H9 (cell line): ENCODE results near the gene TRABD2B. TPM values are rescaled to one million over a fixed set of nuclear protein-coding genes. Genes with fewer than 3 reads are reported as not detected.

ENCODE experiments used
- DNase-seq: peaks from one replicate; pipeline ENCODE4 v3.0.0-alpha.2; 2017
- H2AFZ ChIP-seq: one replicate; pipeline ENCODE4 v1.6.1; 2013; ENCODE audit warnings: mild to moderate bottlenecking, low read length, control low read depth, moderate library complexity
- H2AK5ac ChIP-seq: 2 replicates; pipeline ENCODE4 v1.6.1; 2013; ENCODE audit warnings: low read length, control low read depth, mixed read lengths; ENCODE audit not compliant: insufficient read length
- H2BK120ac ChIP-seq: one replicate; pipeline ENCODE4 v1.6.1; 2013; ENCODE audit warnings: low read depth, mild to moderate bottlenecking, low read length, control low read depth, inconsistent platforms; ENCODE audit not compliant: poor library complexity, severe bottlenecking
- H2BK12ac ChIP-seq: 2 replicates; pipeline ENCODE4 v1.6.1; 2013; ENCODE audit warnings: low read length, control low read depth, mixed read lengths, low read depth; ENCODE audit not compliant: insufficient read length
- H2BK15ac ChIP-seq: 2 replicates; pipeline ENCODE4 v1.6.1; 2013; ENCODE audit warnings: low read depth, low read length, control low read depth
- H2BK20ac ChIP-seq: one replicate; pipeline ENCODE4 v1.6.1; 2013; ENCODE audit warnings: low read depth, mild to moderate bottlenecking, low read length, control low read depth, inconsistent platforms; ENCODE audit not compliant: poor library complexity, severe bottlenecking
- H2BK5ac ChIP-seq: 2 replicates; pipeline ENCODE4 v1.6.1; 2013; ENCODE audit warnings: low read length, control low read depth, mixed read lengths; ENCODE audit not compliant: insufficient read length
- H3K14ac ChIP-seq: 2 replicates; pipeline ENCODE4 v1.6.1; 2013; ENCODE audit warnings: low read length, control low read depth; ENCODE audit not compliant: insufficient read depth
- H3K18ac ChIP-seq: 2 replicates; pipeline ENCODE4 v1.6.1; 2013; ENCODE audit warnings: low read depth, mild to moderate bottlenecking, mixed read lengths, low read length, control low read depth; ENCODE audit not compliant: insufficient read length
- H3K23ac ChIP-seq: 2 replicates; pipeline ENCODE4 v1.6.1; 2013; ENCODE audit warnings: low read length, control low read depth, mixed read lengths, low read depth; ENCODE audit not compliant: insufficient read length
- H3K23me2 ChIP-seq: 2 replicates; pipeline ENCODE4 v1.6.1; 2013; ENCODE audit warnings: low read depth, mild to moderate bottlenecking, mixed read lengths, low read length, control low read depth; ENCODE audit not compliant: insufficient read length, poor library complexity, severe bottlenecking
- H3K27ac ChIP-seq: 2 replicates; pipeline ENCODE4 v1.5.1; 2013; ENCODE audit warnings: low read length, control low read depth, mixed read lengths, low read depth; ENCODE audit not compliant: insufficient read length
- H3K27me3 ChIP-seq: 2 replicates; pipeline ENCODE4 v1.6.1; 2013; ENCODE audit warnings: low read length, control low read depth, inconsistent platforms; ENCODE audit not compliant: insufficient read depth
- H3K4ac ChIP-seq: 2 replicates; pipeline ENCODE4 v1.6.1; 2013; ENCODE audit warnings: low read depth, mild to moderate bottlenecking, control low read depth, inconsistent platforms, low read length, moderate library complexity
- H3K4me1 ChIP-seq: 2 replicates; pipeline ENCODE4 v1.6.1; 2013; ENCODE audit warnings: low read length, control low read depth, inconsistent platforms; ENCODE audit not compliant: insufficient read depth
- H3K4me2 ChIP-seq: 2 replicates; pipeline ENCODE4 v1.6.1; 2013; ENCODE audit warnings: low read length, control low read depth, mixed read lengths; ENCODE audit not compliant: insufficient read length, insufficient read depth
- H3K56ac ChIP-seq: 2 replicates; pipeline ENCODE4 v1.6.1; 2013; ENCODE audit warnings: low read depth, mild to moderate bottlenecking, mixed read lengths, low read length, control low read depth; ENCODE audit not compliant: insufficient read length
- H3K79me1 ChIP-seq: 2 replicates; pipeline ENCODE4 v1.6.1; 2013; ENCODE audit warnings: low read depth, mild to moderate bottlenecking, moderate library complexity, low read length, control low read depth, inconsistent platforms; ENCODE audit not compliant: insufficient read depth, poor library complexity, severe bottlenecking
- H3K79me2 ChIP-seq: 2 replicates; pipeline ENCODE4 v1.6.1; 2013; ENCODE audit warnings: low read length, control low read depth, inconsistent platforms; ENCODE audit not compliant: insufficient read depth
- H3K9ac ChIP-seq: 2 replicates; pipeline ENCODE4 v1.6.1; 2013; ENCODE audit warnings: low read length, control low read depth, mixed read lengths; ENCODE audit not compliant: insufficient read length; ENCODE audit errors: extremely low read depth
- H3K9me3 ChIP-seq: one replicate; pipeline ENCODE4 v1.6.1; 2013; ENCODE audit warnings: low read depth, low read length, inconsistent platforms; ENCODE audit not compliant: control insufficient read depth
- H3T11ph ChIP-seq: one replicate; pipeline ENCODE4 v1.6.1; 2013; ENCODE audit warnings: mild to moderate bottlenecking, low read length, control low read depth, inconsistent platforms
- H4K20me1 ChIP-seq: one replicate; pipeline ENCODE4 v1.6.1; 2013; ENCODE audit not compliant: control insufficient read depth, insufficient read length, insufficient read depth
- H4K5ac ChIP-seq: 2 replicates; pipeline ENCODE4 v1.6.1; 2013; ENCODE audit warnings: low read depth, mild to moderate bottlenecking, mixed read lengths, low read length, control low read depth; ENCODE audit not compliant: insufficient read length
- H4K8ac ChIP-seq: replicated peaks from 2 replicates; pipeline ENCODE4 v1.6.1; 2013; ENCODE audit warnings: low read length, control low read depth, mixed read lengths, low read depth; ENCODE audit not compliant: insufficient read length
- H4K91ac ChIP-seq: 2 replicates; pipeline ENCODE4 v1.6.1; 2013; ENCODE audit warnings: low read depth, mild to moderate bottlenecking, moderate library complexity, mixed read lengths, low read length, control low read depth; ENCODE audit not compliant: insufficient read length
- H3K27ac Mint-ChIP-seq, 3 experiments: 2 replicates in 2 of 3; 3 replicates in 1 of 3; pipeline ENCODE4 v1.8.0; 2020 to 2021; ENCODE audit warnings: mixed read lengths in 3 of 3, mild to moderate bottlenecking in 1 of 3, moderate library complexity in 1 of 3
- H3K27me3 Mint-ChIP-seq: 2 replicates; pipeline ENCODE4 v1.8.0; 2021; ENCODE audit warnings: low read depth, mild to moderate bottlenecking, moderate library complexity, mixed read lengths
- H3K36me3 Mint-ChIP-seq, 3 experiments: 2 replicates in 2 of 3; 3 replicates in 1 of 3; pipeline ENCODE4 v1.8.0; 2020 to 2021; ENCODE audit warnings: low read depth in 3 of 3, mixed read lengths in 3 of 3; ENCODE audit not compliant: insufficient read depth in 1 of 3
- H3K4me1 Mint-ChIP-seq, 2 experiments: 2 replicates each; pipeline ENCODE4 v1.8.0; 2020; ENCODE audit warnings: mixed read lengths in 2 of 2
- H3K4me3 Mint-ChIP-seq, 2 experiments: 2 replicates in 1 of 2; 3 replicates in 1 of 2; pipeline ENCODE4 v1.8.0; 2020 to 2021; ENCODE audit warnings: mild to moderate bottlenecking in 2 of 2, mixed read lengths in 2 of 2, moderate library complexity in 1 of 2
- H3K9me3 Mint-ChIP-seq, 2 experiments: 2 replicates in 1 of 2; 3 replicates in 1 of 2; pipeline ENCODE4 v1.8.0; 2020; ENCODE audit warnings: mild to moderate bottlenecking in 2 of 2, mixed read lengths in 2 of 2, moderate library complexity in 1 of 2
- WGBS: extraction: QIAGEN DNeasy Blood & Tissue Kit; methylation state at CpG from one replicate; pipeline ENCODE4 v1.1.7; 2013; ENCODE audit warnings: missing lambda C conversion rate, low lambda C conversion rate, mixed read lengths; ENCODE audit not compliant: insufficient read length; ENCODE audit errors: extremely low coverage; 5-methylcytosine and 5-hydroxymethylcytosine counted together
- total RNA-seq: library from RNA; stranded (reverse); gene quantifications from 2 replicates; pipeline ENCODE4 v1.2.1, GENCODE V29; 2021
- TF ChIP-seq, protein P1 (sequence below): fragments of 200-600 bp; sonication (generic); conservative IDR thresholded peaks from 3 replicates; pipeline ENCODE4 v1.8.0; 2021; ENCODE audit warnings: antibody characterized with exemption, mild to moderate bottlenecking

Gene TRABD2B
- total RNA-seq, 1 experiment from 2014 or later = 2.3 TPM

GRCh38 chr1:47849005-47849521 lies 148.1 kb downstream of the TRABD2B start:
- Histone ChIP-seq H4K20me1 (no peaks in the 10 kb centered on the region), H3K56ac (no peak overlapping the region), H2BK120ac (no peak overlapping the region), H2BK20ac (no peak overlapping the region), H2AFZ (no peak overlapping the region), H4K5ac (no peak overlapping the region), H3K9ac (no peak overlapping the region), H3K4ac (no peak overlapping the region), H3K27me3 (no peaks in the 10 kb centered on the region), H3K23ac (no peak overlapping the region), H3K23me2 (no peaks in the 10 kb centered on the region), H2BK12ac (no peak overlapping the region), H4K8ac (no peak overlapping the region), H4K91ac (no peak overlapping the region), H3T11ph (no peak overlapping the region), H3K4me2 (no peak overlapping the region), H3K14ac (no peak overlapping the region), H3K79me2 (no peaks in the 10 kb centered on the region), H3K79me1 (no peaks in the 10 kb centered on the region), H2BK15ac (no peak overlapping the region), H2AK5ac (no peak overlapping the region), H3K27ac (no peak overlapping the region), H2BK5ac (no peak overlapping the region), H3K4me1 (no peaks in the 10 kb centered on the region), H3K9me3 (no peaks in the 10 kb centered on the region), H3K18ac (no peak overlapping the region)
- TF ChIP-seq, protein P1, sequence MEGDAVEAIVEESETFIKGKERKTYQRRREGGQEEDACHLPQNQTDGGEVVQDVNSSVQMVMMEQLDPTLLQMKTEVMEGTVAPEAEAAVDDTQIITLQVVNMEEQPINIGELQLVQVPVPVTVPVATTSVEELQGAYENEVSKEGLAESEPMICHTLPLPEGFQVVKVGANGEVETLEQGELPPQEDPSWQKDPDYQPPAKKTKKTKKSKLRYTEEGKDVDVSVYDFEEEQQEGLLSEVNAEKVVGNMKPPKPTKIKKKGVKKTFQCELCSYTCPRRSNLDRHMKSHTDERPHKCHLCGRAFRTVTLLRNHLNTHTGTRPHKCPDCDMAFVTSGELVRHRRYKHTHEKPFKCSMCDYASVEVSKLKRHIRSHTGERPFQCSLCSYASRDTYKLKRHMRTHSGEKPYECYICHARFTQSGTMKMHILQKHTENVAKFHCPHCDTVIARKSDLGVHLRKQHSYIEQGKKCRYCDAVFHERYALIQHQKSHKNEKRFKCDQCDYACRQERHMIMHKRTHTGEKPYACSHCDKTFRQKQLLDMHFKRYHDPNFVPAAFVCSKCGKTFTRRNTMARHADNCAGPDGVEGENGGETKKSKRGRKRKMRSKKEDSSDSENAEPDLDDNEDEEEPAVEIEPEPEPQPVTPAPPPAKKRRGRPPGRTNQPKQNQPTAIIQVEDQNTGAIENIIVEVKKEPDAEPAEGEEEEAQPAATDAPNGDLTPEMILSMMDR = no peak
- peak overlapping the region in 1 of 3 experiments; percentile 86; a peak in 1 of 7 replicates for H3K27ac Mint-ChIP-seq
- H3K9me3 Mint-ChIP-seq = no peaks in the 10 kb centered on the region
- no peak for DNase-seq
- WGBS = no CpG with 5 or more reads among the region's 4 CpGs
- H3K36me3 Mint-ChIP-seq = no peaks in the 10 kb centered on the region; a peak in 1 of 7 replicates
- no peak overlapping the region for H3K4me3 Mint-ChIP-seq
- no peaks in the 10 kb centered on the region; a peak in 1 of 4 replicates for H3K4me1 Mint-ChIP-seq
- H3K27me3 Mint-ChIP-seq = no peaks in the 10 kb centered on the region; the same call in 1 of the 2 replicates
